Measurements from ENCODE around the gene ALX4. TPM values are rescaled to one million over a fixed set of nuclear protein-coding genes. Genes with fewer than 3 reads are reported as not detected.
A peak's percentile ranks its signal among the peaks of the same experiment; 100 is the strongest.

Gene ALX4
- total and polyA plus RNA-seq, 11 donors: 0.03 to 0.24 (median 0.10) TPM; not detected in 3

- Histone ChIP-seq H3K4me3 (no peak overlapping the region), H3K27me3 (peaks cover 0 to 70% (median 14%) of the 10 kb centered on the region in 9 donors), H3K27ac (no peak overlapping the region), H3K36me3 (no peaks in the 10 kb centered on the region), H3K4me1 (no peaks in the 10 kb centered on the region), H3K9me3 (no peaks in the 10 kb centered on the region)
- no peak for ATAC-seq
- 74 to 82% (median 79%) methylated on average over 13 to 14 of the region's 14 CpGs for WGBS, 4 donors
- intact Hi-C loops (cut with DNase I): no loop called here
- no peak for DNase-seq
- TF ChIP-seq CTCF (IDR thresholded peaks at IDR 0.05): no peak
- TF ChIP-seq POLR2A (IDR thresholded peaks at IDR 0.05): no peak
These were observed 23.6 kb upstream of the ALX4 start for GRCh38 chr11:44333271-44334218.

DNA sequence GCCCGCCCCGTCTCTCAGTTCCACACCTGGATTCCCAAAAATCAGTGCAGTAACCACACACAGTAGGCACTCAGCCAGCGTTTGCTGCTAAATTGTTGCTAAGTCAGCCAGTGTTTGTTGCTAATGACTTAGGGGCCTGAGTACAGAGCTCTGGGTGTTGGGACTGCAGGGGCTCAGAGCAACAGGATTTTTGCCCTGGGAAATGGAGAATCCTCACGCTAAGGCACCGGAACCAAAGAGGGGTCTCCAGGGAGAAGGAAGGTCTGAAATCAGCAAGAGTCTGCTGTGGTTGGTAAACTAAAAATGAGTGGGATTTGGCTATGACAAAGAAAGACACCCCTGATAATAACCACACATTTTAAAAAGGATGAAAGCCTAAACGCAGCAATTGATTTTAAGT lies 22.7 kb upstream of the ALX4 start:
- H3K9me3 ChIP-seq: no peaks in the 10 kb centered on the region
- ATAC-seq (no peak), DNase-seq (no peak)
- H3K36me3 ChIP-seq: no peaks in the 10 kb centered on the region
- peaks cover 0 to 70% (median 11%) of the 10 kb centered on the region in 9 donors for H3K27me3 ChIP-seq
- H3K4me1 ChIP-seq: no peaks in the 10 kb centered on the region
- WGBS, 4 donors: 68 to 75% (median 74%) methylated on average over 6 of the region's 6 CpGs
- TF ChIP-seq CTCF (IDR thresholded peaks at IDR 0.05): no peak
- no peak for TF ChIP-seq POLR2A (IDR thresholded peaks at IDR 0.05)
- intact Hi-C loops (cut with DNase I): no loop called here
- H3K4me3 ChIP-seq: no peak overlapping the region
- H3K27ac ChIP-seq: no peak overlapping the region

DNA sequence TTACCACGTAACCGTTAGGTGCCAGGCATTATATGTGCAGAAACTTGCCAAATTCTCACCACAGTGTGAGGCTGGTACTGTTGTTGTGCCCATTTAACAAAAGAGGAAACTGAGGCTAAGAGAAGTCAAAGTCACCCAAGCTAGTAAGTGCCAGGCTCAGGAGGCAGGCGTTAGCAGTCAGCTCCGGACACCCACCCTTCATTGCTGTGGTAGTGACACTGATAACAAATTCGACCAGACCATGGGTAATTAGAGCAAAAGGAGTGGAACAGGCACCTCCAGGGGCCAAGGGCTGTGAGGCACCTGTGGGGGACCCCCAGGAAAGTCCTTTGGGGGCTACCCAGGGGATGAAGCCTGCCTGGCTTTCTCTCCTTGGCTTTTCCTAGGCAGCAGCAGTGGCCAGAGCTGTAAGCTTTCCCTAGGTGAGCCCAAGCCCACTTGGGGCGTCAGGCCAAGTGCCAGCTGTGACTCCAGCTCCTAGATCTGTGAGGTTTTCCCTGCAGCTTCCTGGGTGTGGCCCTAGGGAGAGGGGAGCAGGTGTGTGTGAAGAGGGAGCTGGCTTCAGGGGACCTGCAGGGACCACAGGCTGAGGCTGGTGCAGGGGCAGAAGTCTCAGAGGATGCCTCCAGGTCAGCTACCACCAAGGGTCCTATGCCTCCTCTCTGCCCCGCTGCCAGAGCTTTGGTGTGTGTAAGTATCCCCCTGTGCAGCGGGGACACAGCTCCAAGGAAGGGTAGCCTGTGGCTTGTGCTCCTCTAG lies 19.7 kb upstream of the ALX4 start:
- Histone ChIP-seq H3K4me1 (no peaks in the 10 kb centered on the region), H3K36me3 (no peaks in the 10 kb centered on the region), H3K27me3 (peaks cover 0 to 70% (median 15%) of the 10 kb centered on the region in 9 donors), H3K27ac (no peak overlapping the region), H3K4me3 (no peak overlapping the region), H3K9me3 (no peaks in the 10 kb centered on the region)
- intact Hi-C loops (cut with DNase I): no loop called here
- peak in 1 of 4 donors; percentile 11 for ATAC-seq
- DNase-seq: no peak
- TF ChIP-seq CTCF (IDR thresholded peaks at IDR 0.05) (no peak), POLR2A (IDR thresholded peaks at IDR 0.05) (no peak)
- 81 to 85% (median 81%) methylated on average over 6 to 8 of the region's 8 CpGs for WGBS, 4 donors

DNA sequence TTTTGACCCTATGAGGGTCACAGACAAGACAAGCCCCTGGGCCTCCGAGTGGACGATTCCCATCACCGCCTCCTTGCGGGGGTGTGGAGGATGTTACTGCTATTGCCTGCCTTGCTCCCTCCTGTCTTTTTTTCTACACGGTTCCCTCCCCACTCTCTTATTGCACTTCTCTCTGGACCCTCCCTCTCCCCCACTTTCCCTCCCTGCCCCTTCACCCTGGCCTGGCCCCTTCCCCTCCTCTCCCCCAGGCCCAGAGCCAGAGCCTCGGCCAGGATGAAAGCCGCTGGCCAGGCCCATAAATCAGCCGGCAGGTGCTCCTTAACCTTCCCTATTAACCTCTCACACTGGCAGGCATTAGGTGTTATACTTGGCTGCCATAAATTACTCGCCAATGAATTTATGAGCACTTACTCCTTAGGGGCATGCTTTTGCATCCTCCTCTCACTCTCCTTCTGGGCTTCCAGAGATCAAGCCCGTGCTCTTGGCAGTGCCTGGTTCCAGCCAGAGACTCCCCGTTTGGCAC lies 18.3 kb upstream of the ALX4 start:
- TF ChIP-seq CTCF (IDR thresholded peaks at IDR 0.05): no peak
- TF ChIP-seq POLR2A (IDR thresholded peaks at IDR 0.05): no peak
- Histone ChIP-seq H3K27me3 (peaks cover 0 to 74% (median 26%) of the 10 kb centered on the region in 9 donors), H3K36me3 (no peaks in the 10 kb centered on the region), H3K9me3 (no peaks in the 10 kb centered on the region), H3K4me3 (no peak overlapping the region), H3K27ac (no peak overlapping the region), H3K4me1 (peaks cover 0 to 7% (median 0%) of the 10 kb centered on the region in 12 donors)
- no peak for DNase-seq
- no peak for ATAC-seq
- WGBS, 4 donors: 61 to 67% (median 65%) methylated on average over 11 of the region's 11 CpGs
- intact Hi-C loops (cut with DNase I): no loop called here
